NT2/D1 (cell line): ENCODE results near the gene DSTN.

Source experiments
- SUZ12 ChIP-seq: IDR thresholded peaks from 2 replicates; pipeline ENCODE4 v1.6.1; 2011; ENCODE audit not compliant: insufficient read length, insufficient read depth; ENCODE audit errors: extremely low read depth
- YY1 ChIP-seq: IDR thresholded peaks from 2 replicates; pipeline ENCODE4 v1.6.1; 2011; ENCODE audit not compliant: insufficient read length, insufficient read depth
- ZNF274 ChIP-seq: IDR thresholded peaks from 2 replicates; pipeline ENCODE4 v1.6.1; 2011; ENCODE audit warnings: mild to moderate bottlenecking, low read depth, low read length

DNA sequence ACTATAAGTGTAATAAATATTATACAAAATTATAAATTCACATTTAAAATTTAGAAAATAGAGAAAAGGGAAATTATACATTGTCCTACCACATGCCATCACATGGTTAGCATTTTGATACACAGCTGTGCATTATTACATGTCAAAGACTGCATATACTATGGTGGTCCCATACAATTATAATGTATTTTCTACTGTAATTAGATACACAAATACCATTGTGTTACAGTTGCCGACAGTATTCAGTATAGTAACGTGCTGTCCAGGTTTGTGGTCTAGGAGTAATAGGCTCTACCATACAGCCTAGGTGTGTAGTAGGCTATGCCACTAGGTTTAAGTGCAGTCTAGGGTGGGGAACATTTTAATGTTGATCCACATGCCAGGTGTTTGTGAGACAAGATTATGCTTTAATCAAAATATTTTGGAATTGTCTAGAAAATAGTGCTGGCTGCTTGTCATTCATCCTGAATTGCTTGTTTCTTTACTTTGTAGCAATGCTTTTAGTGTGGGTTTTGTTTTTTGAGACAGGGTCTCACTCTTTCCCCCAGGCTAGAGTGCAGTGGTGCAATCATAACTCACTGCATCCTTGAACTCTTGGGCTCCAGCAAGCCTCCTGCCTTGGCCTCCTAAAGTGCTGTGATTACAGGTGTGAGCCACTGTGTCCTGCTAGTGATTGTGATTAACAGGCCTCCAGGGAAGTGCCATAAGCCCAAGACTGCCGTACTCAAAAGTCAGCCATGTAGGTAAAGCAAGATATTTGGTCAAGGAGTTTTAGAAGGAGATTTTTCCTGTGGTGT is 39.0 kb downstream of the DSTN start:
- TF ChIP-seq YY1 (no peak), SUZ12 (no peak), ZNF274 (no peak)
